HG02678 (cell line): ENCODE data around the gene TTC3.
"Not testable (repeated sequence)": the region's sequence is repeated elsewhere in the genome, so short reads cannot be mapped to it uniquely, and the experiment has no call there.

ENCODE experiments used
- ATAC-seq: cut with Tn5 transposase; IDR thresholded peaks from one replicate; pipeline ENCODE4 v1.9.1; 2021; ENCODE audit warnings: mild to moderate bottlenecking, moderate library complexity; ENCODE audit not compliant: unreplicated experiment

Gene TTC3

GRCh38 chr21:37143392-37143791, 70.3 kb downstream of the TTC3 start:
- ATAC-seq: not testable (repeated sequence)

- no peak for ATAC-seq
Observed at GRCh38 chr21:37145635-37146111, 72.6 kb downstream of the TTC3 start.

DNA sequence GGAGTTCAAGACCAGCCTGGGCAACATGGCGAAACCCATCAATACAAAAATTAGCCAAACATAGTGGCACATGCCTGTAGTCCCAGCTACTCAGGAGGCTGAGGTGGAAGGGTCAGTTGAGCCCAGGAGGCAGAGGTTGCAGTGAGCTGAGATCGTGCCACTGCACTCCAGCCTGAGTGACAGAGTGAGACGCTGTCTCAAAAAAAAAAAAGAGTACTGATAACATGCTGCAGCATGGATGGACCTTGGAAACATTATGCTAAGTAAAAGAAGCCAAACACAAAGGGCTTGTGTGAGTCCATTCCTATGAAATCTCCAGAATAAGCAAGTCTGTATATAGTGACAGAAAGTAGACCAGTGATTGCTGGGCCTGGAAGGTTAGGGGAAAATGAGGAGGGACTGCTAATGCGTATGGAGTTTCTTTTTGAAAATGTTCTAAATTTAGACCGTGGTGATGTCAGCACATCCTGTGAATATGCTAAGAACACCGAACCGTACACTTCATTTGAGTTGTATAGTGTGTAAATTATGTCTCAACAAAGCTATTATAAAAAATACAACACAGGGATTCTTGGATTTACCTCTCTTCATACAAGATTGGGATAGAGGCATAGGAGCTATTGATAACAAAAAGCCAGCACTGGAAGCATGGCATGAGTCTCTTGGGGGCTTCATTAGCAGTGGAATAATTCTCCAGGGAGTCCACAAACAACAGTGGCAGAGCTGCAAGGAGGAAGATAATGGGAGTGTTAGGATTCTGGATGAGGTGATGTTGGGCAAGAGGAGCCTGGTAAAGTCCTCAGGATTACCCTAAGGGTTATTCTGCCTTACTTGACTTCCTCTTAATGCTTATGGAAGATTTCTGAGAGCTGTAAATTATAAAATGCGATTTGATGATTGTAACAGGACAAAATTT, 73.5 kb downstream of the TTC3 start:
- no peak for ATAC-seq

GRCh38 chr21:37149411-37149810, 76.4 kb downstream of the TTC3 start:
- no peak for ATAC-seq

DNA sequence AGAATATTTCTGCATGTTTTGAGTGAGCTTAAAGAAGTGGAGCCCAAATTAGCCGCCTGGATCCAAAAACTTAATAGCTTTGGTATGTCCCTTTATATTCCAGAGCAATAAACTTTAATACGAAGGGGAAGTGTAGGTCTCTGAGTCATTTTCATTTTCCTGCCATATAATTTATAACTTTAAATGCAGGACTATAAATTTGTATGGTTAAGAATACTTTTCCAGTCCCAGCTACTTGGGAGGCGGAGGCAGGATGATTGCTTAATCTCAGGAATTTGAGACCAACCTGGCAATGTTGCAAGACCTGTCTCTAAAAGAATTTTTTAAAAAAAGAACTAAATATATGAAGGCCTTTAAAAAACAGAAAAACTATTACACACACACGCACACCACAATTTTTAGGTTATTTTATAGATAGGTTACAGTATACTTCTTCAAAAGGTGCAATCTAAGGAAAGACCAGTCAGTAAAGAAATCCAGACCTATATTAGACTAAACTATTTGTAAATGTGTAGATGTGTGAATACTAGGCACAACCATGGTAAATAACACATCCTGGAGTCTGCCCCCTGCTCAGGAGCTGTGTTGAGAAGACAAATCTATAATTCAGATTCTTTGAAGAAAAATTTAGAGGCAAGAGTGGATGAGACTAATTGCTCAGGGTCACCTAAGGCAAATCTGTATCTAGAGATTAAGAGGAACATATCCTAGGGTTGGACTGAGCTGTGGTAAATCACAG, 80.3 kb downstream of the TTC3 start:
- ATAC-seq: no peak

DNA sequence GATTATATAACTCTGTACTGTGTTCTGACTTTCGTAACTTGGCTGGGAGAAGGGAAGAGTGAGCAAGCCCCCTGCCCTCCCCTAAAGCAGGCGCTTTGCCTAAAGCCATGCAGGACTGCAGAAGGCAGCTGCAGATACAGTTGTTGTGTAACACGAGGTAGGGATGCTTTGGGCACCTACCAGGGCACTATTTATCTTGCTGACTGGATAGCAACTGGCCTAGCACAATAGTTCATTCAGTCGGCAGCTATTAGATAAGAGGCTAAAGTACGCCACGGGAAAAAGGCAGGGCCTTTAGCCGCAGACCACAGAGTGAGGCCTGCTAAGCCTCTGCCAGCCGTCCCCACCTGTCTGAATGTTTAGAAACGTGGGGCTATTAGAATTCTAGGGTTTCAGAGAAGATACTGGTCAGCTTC, 80.9 kb downstream of the TTC3 start:
- ATAC-seq: no peak

- ATAC-seq: no peak
Observed at GRCh38 chr21:37155186-37155585, 82.1 kb downstream of the TTC3 start.

- no peak for ATAC-seq
Observed at GRCh38 chr21:37157938-37158337, 84.9 kb downstream of the TTC3 start.

GRCh38 chr21:37159053-37159776, 86.2 kb downstream of the TTC3 start:
- ATAC-seq: no peak

DNA sequence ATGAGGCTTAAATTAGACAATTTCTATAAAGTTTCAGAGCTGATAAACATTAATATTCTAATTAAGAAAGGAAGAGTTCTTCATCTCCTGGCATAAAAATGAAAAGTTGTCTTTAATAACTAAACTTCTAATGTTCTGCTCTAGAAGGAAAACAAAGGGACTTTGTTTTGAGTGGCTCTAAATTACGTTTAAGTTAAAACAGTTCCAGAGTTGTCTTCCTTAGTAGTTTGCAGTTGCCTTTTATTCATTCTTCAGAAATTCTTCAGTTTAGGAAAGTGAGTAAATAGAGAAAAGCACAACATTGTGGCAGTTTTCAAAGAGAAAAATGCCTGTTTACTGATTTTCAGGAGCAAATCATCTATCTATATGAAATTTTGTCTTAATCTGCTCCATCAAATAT, 86.9 kb downstream of the TTC3 start:
- ATAC-seq: no peak

GRCh38 chr21:37164742-37165141, 91.7 kb downstream of the TTC3 start:
- ATAC-seq: no peak

- ATAC-seq: no peak
Observed at GRCh38 chr21:37165586-37165985, 92.5 kb downstream of the TTC3 start.

DNA sequence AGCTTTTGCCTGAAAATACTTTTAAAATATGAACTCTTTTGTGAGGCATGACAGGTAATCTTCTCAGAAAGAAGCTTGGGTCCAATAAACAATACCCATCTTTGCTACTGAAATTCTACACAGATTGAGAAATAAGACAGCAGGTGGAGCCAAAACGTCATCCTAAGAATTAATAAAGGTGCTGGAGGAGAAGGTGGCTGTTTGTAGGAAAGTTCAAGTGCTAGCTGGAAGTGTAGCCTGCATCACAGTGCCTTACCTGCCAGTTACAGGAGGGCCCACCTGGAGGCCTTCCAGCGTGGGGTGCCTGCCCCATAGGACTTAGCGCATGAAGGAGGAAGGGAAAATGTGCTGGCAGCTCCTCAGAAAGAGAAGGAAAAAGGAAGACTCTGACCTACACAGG, 93.7 kb downstream of the TTC3 start:
- ATAC-seq: no peak

DNA sequence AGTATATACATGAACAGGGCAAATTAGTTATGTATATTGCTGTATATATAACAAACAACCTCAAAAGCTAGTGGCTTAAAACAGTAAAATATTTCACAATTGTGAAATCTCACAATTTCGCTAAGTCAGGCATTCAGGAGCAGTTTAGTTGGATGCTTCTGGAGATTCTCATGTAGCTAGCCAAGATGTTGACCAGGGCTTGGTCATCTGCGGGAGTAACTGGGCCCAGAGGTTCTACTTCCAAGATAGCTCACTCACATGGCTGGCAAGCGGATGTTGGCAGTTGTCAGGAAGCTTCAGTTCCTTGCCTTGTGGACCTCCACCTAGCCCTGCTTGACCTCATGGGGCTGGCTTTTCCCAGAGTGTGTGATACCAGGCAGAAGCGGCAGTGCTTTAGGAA, 95.6 kb downstream of the TTC3 start:
- ATAC-seq: no peak

DNA sequence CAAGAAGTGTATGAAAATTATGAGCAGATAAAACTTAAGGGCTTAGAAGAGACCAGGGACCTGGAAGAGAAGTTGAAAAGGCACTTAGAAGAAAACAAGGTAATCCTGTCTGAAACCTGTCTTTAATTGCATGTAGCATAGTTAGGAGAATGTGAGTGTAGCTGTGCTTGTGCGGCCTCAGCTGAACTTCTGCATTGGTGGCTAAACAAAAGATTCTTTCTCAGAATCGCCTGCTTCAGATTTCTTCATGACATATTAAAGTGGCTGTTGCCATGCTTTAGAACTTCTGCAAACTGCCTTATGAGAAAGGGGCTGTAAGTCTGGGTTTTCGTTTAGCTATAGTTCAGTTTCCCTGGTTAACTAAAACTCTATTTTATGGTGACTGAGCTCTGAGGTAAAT, 99.6 kb downstream of the TTC3 start:
- no peak for ATAC-seq

GRCh38 chr21:37176716-37177115, 103.7 kb downstream of the TTC3 start:
- no peak for ATAC-seq

GRCh38 chr21:37181059-37181458, 108.0 kb downstream of the TTC3 start:
- ATAC-seq: no peak

GRCh38 chr21:37182222-37182621, 109.2 kb downstream of the TTC3 start:
- no peak for ATAC-seq

GRCh38 chr21:37183749-37184148, 110.7 kb downstream of the TTC3 start:
- ATAC-seq: no peak

DNA sequence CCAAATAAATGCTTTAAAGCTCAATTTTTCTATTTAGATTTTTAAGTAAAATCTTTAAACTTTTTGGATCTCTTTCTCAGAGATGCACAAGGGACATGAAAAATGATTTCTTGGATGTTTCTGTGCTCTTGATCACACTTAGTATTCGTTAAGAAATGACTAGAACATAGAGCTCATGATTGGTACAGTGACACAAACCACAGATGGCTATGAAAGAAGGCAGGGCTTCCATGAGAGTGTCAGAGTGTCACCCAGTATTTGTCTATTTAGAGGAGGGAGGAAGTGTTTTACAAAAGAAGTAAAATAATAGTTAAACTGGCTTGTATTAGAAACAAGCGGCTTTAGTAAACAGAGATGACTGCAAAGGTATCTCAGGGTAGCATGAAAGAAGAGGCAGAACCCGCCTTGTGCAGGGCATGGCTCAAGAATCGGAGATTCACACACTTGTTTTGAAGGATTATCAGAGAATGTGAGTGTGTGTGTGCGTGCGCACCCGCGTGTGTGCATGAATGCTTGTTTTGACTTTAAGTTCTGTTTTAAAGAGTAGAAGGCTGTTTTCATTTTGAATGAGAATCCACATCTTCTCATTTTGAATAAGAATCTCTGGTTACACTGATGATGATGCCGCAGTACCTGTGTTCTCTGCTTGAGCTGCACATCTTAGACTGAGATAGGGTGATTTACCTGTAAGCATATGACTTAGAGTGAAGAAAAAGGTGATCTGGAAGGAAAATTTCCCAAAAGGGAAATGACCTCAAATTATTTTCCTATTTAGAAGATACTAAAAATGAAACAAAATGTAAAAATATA, 111.9 kb downstream of the TTC3 start:
- ATAC-seq: no peak
